GM19455 (cell line): ENCODE results near the gene LST1.
A peak's percentile ranks its signal among the peaks of the same experiment; 100 is the strongest.
"Not testable (repeated sequence)": the region's sequence is repeated elsewhere in the genome, so short reads cannot be mapped to it uniquely, and the experiment has no call there.

Experiments
- ATAC-seq: cut with Tn5 transposase; IDR thresholded peaks from one replicate; pipeline ENCODE4 v1.9.1; 2021; ENCODE audit not compliant: unreplicated experiment

Gene LST1

DNA sequence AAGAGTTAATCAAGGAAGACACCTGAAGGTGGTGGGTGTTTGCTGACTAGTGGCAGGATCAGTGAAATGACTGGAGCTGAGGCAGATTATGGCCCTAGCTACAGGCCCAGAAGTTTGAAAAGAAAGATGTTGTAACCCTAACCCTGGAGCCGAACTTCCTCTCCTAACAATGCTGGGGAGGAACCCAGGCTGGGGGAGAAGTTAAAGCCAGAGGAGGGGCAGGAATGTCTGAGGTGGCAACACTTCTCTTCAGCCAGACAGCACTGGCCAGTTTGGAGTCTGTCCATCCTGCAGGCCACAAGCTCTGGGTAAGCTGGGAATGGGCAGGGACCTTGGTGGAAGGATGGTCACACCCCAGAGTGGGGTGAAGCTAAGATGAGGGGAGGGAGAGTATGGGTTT is at the start of gene LST1:
LST1 (plus strand) TSS at position 270 of the 400 bp plus-strand sequence. CDS start 1,023 bp downstream, outside the sequence.
- ATAC-seq = no peak

DNA sequence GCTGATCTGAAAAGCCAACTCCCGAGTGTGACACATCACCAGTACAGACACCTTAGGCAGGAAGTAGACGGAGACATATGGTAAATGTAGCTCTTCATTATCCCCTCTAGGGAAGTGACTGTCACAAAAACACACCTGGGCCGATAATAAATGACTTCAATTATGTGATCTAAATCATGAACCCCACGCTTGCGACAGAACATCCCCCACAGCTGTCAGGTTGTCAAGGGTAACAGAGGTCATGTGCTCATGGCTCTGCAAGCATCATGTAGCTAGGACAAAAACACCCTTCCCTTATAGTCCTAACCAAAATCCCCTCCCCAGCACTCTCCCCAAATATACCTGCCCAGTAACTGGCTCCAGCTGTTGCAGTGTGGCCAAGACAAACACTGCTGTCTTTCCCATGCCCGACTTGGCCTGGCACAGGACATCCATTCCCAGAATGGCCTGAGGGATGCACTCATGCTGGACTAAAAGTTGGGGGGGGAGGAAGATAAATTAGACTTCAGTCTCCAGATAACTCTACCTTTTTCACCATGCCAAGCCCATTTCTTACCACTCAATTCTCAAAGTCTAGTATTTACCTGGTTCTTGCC is 47.2 kb upstream of the LST1 start:
- no peak for ATAC-seq

DNA sequence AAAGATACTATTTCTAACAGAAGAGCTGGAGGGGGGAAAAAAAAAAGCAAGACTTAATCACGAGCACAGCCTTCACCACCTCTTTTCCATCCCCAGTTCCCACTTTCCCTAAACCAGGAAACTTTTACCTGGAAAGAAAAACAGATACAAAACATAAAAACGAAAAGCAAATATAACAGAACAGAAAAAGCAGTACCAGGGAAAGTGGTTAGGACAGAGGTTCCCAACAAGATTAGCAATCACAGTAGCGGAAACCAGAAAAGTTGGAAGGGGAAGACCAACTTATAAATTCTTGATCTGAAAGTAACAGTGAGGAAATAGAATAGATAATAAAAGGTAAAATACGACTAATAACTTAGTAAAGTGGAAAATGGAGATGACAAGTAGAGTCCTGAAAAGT is 45.4 kb upstream of the LST1 start:
- no peak for ATAC-seq

DNA sequence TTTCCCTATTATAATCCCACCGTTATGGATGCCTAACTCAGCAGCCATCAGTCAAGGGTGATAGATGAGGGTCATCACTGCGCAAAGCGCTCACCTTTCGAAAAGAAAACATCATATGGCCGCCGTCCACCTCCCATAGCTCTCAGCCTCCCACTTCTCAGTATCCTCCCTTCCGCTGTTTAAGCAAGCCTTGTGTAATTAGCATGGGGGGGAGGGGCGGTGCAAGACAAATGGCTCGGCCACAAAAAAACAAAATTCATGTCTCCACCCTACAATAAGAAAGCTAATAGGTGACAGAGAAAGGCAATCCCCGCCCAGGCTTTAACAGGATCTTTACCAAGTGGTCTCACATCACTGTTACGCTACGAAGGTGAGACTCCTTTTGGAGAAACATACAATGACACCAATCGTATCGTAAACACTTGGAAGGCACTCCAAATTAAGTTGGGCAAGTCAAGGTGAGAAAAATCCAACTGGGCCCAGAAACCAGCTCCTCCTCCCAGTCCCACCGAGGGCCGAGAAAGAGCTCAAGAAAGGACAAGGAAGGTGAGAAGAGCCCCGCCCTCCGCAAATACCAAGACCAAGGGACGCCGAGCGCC is 44.9 kb upstream of the LST1 start:
- ATAC-seq = no peak

DNA sequence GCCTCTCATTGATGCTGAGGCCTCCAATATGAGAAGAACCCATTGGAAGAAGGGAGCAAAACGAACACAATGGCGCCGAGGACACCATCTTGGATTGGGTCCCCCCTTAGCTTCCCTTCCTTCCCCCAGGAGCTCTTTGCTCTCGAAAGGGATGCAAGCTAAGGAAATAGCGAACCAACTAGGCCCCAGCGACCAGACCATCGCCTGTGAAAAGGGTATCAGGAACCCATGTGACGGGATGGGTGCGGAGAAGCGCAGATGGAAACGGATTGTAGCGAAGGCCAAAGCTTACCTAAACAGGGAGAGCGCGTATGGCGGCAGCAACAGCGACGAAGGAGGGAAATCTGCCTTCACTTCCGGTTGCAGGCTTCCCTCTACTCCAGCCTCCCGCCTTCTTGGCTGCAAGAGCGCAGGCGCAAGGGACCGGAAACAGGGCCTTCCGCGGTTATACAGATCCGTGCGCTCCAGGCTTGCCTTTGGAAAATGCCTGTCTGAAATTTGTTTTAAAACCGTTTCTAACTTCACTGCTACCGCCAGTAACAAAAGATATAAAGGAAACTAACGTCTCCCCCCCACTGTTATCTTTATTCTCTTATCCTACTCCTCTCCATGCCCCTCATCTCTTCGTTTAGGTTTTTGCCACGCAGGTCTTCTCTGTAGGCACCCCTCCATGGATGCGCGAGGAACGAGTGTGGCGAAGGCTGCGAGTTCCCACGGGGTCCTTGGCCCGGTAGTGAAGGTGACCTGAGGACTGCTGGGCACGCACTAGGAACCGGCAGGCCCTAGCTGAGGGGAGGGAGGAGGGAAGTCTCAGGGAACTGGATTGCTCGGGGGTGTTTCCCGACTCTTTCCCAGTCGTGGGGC is 44.2 kb upstream of the LST1 start, which contains the start of gene DDX39B:
DDX39B (minus strand) TSS at position 346 of the 864 bp plus-strand sequence. CDS start 1,471 bp downstream, outside the sequence.
- ATAC-seq = peak; percentile 70

DNA sequence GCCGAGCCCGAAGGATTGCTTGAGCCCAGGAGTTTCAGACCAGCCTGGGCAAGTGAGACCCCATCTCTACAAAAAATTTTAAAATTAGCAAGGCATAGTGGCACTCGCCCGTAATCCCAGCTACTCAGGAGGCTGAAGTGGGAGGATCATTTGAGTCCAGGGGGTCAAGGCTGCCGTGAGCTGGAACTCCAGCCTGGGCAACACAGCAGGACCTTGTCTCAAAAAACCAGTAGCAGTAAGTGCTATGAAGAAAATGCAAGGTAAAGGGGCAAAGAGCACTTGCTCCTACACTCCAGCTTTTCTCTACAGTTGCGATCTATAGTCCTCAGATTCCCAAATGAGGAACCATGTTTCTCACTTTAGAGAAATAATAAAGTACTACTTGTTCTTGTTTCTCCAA is 42.4 kb upstream of the LST1 start:
- ATAC-seq = no peak

DNA sequence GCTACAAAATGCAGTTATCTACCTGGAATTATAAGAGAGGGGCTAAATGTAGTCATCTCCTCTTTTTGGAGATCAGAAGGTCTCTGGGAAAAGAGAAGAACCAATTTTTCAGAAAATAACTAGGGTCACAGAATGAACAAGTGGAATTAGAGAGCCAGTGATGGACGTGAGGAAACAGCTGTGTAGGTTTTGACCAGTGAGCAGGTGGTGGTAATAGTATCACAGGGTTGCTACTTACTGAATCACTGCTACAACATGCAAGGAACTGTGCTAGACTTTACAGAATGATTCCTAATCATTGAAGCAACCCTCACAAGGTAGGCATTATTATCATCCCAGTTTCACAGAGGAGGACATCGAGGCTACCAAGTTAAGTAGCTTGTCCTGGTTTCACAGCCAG is 41.4 kb upstream of the LST1 start:
- ATAC-seq = no peak

DNA sequence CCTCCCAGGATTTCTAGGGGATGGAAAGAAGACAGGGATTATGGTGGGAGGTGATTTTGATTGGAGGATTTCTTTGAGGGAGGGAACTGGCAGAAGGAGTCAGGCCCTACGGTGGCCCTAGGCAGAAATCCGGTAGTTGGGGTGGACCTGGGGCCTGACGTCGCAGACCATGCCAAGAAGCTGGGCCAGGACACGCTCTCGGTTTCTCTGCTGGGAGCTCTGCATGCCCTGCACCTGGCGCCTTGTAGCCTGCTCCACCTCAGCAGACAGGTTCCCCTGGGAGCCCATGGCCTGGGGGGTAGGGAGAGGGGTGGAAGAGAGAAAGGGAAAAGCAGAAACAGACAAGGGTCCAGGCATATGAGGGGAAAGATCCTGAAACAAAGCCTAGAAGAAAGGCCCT is 40.8 kb upstream of the LST1 start:
- no peak for ATAC-seq

DNA sequence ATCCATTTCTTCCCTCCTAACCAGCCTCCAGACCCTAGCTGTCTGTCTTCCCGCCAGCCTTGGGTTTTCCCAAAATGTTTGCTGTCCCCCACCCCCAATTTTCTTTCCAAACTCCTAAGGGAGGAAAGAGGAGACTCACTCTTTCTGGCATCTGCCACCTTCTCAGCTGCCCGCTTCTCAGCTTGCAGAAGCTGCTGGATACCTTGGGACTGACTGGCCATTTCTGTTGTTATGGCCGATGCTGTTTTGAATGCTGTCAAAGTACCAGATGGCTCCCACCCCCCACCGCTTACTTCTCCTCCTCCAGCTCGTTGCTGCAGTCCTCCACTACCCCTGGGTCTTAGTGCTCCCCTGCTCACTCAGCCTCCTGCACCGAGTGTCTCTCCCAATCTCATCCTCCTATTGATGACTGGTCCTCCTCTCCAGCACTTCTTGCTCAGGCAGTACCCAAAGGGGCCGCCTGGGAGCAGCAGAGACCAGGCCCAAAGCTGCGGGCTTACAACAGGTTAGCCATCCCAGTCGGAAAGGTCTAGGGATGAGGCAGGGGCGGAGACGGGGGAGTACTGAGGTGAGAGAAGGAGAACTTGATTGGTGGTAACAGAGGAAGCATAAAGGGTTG is 39.6 kb upstream of the LST1 start, which contains the start of gene ATP6V1G2:
ATP6V1G2 (minus strand) TSS at position 270 of the 619 bp plus-strand sequence; CDS start at position 221, 49 bp downstream.
- ATAC-seq = no peak

DNA sequence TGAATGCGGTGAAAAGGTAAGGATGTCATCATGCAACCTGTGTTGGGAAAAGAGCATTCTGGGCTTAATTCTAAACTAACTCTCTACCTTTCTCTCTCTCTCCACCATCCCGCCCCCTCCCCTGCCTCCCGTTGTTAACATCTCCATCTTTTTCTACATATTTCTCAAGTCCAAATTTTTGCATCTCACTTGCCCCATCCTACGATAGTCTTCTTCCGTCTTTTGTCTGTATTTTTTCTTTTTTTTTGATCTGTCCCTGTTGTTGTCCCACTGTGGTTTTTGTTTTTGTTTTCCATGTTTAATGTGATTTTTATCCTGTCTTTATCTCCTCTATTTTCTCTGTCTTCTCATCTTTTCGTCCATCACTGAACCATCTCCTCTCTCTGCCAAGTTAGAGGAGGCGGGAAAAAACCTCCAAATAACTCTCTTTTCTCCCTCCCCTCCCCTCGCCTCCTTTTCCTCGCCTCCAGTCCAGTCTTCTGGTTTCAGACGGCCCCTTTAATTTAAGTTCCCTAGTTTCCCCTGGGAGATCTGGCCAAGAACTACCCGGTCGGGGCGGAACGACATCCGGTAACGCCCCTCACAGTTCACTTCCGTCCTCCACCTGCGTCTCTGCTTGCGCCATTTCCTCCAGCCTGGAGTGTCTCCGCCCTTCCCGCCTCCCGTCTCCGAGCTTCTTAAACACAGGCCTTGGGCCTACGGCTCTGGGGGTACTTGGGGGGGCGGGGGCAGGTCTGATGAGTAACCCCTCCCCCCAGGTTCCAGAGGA is 38.9 kb upstream of the LST1 start, which contains the start of gene NFKBIL1:
NFKBIL1 (plus strand) TSS at position 651 of the 769 bp plus-strand sequence; CDS start at position 738, 87 bp downstream.
- ATAC-seq = peak; percentile 63

DNA sequence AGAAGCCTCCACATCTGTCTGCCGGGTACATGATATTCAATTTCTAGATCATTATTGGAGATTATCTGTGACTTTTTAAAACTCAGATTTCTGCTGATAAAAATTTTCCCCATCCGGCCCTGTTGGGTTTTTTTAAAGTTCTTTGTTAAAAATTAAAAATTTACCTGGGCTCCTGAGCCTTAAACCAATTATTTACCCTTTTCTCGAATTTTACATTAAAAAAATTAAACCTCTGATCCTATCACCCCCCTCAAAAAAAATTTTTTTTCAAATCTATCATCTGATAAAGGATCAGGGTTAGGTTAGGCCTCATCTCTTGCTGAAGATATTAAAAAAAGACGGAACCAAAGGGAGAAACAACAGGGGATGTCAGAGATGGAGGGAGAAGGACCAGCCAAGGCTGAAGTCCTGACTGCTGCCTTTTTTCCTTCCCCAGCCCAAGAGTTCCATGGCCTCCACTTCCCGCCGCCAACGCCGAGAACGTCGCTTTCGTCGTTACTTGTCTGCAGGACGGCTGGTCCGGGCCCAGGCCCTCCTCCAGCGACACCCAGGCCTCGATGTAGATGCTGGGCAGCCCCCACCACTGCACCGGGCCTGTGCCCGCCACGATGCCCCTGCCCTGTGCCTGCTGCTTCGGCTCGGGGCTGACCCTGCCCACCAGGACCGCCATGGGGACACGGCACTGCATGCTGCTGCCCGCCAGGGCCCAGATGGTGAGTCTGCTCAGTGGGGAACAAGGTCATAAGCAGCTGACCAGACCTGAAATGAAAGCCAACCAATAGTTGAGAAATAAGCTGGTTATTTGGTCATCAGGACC is 38.1 kb upstream of the LST1 start:
- ATAC-seq = no peak

DNA sequence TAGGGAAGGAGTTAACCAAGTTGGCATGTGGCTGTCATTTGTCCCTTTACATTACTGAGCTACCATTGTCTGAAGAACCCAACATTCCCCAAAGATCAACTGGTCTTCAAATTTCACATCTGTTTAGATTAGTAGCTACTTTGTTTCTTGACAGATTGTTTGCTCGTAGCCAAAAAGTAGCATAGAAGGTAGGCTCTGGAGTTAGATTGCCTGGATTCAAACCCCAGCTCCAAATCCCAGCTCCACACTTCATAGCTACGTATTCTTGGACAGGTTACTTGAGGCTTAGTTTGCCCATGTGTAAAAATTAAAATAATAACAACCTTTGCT is 37.6 kb upstream of the LST1 start:
- no peak for ATAC-seq

DNA sequence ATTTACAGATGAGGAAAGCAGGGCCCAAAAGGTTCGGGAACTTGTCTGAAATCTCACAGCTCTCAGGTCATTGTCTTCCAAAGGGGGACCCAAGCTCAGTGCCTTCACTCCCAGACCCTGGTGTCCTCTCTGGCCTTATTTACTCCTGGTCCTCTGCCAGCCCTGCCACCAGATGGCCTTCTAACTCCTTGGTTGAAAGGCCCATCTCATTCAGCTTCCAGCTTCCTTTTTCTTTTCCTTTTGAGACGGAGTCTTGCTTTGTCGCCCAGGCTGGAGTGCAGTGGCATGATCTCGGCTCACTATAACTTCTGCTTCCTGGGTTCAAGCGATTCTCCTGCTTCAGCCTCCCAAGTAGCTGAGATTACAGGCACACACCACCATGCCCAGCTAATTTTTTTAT is 34.7 kb upstream of the LST1 start:
- ATAC-seq = not testable (repeated sequence)

DNA sequence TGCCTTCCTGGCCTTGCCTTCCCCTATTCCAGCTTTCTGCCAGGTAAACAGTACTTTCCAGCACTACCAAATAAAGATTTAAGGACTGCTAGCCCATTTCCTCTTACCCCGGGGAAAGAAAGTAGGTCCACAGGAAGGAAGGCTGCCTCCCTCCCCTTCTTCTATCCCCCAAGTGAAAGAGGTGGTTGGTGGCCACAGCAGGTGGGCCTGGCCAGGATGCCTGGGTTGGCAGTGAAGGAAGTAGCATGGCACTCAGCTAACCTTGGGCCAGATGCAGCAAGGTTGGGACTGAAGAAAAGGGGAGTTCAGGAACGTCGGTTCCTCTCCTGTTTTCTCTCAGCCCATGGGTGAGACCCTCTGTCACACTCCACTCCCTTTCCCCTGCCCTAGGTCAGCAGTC is 29.8 kb upstream of the LST1 start:
- no peak for ATAC-seq

DNA sequence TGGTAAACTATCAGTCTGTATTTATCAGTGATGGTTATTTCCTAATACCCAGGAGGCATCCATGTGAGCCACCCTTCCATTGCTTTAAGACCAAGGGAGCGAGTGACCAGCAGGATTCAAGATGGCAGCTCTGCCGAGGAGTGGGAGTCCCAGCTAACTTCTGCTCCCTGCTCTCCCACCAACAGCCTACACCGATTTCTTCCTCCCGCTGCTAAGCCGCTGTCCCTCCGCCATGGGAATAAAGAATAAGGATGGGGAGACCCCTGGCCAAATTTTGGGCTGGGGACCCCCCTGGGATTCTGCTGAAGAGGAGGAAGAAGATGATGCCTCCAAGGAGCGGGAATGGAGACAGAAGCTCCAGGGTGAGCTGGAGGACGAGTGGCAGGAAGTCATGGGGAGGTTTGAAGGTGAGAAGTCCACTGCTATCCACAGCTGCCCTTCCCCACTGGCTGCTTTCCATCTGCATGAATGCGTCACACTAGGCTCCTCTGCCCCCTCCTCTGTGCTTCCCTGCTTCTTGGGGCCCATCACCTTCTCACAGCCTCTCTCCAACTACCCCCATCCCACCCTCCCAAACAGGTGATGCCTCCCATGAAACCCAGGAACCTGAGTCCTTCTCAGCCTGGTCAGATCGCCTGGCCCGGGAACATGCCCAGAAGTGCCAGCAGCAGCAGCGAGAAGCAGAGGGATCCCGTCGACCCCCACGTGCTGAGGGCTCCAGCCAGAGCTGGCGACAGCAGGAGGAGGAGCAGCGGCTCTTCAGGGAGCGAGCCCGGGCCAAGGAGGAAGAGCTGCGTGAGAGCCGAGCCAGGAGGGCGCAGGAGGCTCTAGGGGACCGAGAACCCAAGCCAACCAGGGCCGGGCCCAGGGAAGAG is 28.4 kb upstream of the LST1 start:
- no peak for ATAC-seq

DNA sequence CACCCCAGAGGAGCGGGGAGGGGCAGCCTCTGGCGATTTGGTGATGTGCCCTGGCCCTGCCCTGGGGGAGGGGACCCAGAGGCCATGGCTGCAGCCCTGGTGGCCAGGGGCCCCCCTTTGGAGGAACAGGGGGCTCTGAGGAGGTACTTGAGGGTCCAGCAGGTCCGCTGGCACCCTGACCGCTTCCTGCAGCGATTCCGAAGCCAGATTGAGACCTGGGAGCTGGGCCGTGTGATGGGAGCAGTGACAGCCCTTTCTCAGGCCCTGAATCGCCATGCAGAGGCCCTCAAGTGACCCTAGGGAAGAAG is 27.8 kb upstream of the LST1 start:
- ATAC-seq = no peak

DNA sequence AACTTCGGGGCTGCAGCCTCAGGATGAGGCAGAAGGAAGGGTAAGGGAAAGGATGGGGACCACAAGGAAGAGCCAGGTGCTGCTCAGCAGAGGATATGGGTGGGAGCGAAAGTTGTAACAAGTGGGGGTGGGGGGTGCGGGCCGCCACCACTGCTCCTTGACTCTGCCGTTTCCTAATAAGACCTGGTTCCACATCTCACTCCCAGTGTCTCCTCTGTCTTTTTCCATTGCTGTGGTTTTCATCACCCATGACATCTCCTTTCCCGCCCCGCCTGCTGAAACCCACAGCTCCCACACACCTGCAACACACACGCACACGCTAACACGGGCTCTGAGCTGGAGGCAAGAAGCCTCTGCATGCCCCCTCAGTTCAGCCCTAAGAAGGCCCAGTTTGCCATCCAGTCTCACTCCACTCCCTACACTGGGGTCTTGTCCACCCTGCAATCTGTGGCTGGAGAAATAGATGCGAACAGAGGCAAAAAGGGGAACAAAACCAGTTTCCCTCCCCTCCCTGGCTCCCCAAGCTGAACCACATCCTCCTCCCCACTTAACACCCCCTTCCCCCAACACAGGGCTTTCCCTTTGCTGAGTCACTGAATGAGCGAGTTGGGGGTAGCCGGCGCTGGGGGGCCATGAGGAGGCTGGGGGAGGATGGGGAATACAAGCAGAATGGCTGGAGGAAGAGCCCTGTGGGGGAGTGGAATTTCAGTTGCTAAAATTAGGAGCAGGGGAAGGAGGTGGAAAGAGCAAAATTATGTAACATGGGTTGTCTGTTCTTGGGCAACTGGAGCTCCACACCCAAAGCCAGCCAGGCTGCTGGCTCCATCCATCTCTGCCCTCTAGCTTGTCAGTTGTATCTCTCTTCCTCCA is 27.2 kb upstream of the LST1 start:
- ATAC-seq = no peak

DNA sequence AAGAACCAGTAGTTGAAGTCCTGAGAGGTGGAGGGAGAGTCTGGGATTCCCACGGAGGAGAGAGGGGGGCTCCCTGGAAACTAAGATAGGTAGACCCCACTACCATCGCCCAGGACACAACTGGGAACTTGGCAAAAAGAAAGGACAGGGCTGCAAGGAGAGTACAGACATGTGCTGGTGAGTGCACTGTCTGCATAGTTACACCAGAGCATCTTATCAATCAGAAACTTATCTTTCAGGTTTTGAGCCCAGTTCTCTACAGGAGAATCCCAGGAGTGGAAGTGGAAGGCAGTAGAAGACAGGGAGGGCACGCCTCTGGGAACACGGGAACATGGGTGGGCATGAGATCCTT is 26.5 kb upstream of the LST1 start:
- ATAC-seq = peak; percentile 11
